GM12873 (cell line): ENCODE results near the gene SCG3.

Source experiments
- CTCF ChIP-seq: IDR thresholded peaks from 2 replicates; pipeline ENCODE4 v1.5.1; 2012; ENCODE audit warnings: low read depth, mild to moderate bottlenecking, moderate library complexity, low read length, control low read depth; ENCODE audit not compliant: insufficient read depth; ENCODE audit errors: missing control alignments

SCG3 gene

GRCh38 chr15:51731549-51732267 is 50.4 kb downstream of the SCG3 start:
- no peak for TF ChIP-seq CTCF

DNA sequence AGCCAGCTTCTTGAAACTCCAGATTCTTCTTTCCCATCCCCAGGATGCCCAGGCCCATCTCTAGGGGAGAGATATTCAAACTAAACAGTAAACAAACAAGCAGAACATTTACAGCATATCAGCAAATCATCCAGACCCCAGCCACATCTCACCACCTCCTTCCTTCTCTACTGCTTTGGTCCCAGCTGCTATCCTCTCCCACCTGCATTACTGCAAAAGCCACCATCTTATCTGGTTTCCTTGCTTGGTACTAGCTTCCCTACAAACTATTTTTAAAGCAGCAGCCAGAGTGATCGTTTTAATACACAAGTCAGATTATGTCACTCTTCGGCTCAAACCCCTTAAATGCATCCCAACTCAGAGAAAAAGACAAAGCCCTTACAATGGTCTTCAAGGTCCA is 51.3 kb downstream of the SCG3 start:
- TF ChIP-seq CTCF: no peak

GRCh38 chr15:51735228-51736010 is 54.1 kb downstream of the SCG3 start:
- TF ChIP-seq CTCF: peak; percentile 59

- no peak for TF ChIP-seq CTCF
Observed at GRCh38 chr15:51736069-51736468, 54.8 kb downstream of the SCG3 start.

DNA sequence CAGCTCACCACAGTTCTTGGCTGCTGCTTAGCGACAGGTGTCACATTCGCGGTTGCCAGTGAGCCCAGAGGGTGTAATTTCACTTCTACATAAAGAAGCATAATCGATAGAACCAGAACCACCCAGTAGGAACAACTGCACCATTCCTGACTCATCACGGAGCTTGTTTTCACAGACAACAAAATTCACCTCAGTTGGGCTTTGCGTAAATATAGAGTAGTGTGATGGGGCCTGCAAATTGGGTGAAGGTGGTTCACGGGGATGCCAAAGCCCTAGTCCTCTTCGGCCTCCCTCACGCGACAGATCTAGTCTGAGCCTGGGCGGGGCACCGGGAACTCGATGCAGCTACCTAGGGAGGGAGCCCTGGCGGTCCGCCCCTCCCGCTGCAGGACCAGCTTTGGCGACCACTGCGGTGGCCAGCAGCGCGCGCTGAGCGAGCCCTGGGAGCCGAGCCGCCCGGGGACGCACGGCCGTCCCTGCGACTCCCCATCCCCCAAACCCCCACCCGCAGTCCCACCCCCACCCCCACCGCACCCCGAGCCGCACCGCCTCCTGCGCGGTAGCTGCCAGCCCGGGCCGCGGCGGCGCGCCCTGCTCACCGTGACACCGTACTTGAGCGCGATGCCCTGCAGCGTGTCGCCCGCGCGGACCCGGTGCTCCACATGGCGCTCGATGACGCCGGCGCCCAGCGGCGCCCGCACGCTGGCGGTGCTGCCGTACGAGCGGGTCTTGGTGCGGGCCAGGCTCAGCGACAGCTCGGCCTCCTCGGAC is 55.6 kb downstream of the SCG3 start:
- TF ChIP-seq CTCF: no peak

DNA sequence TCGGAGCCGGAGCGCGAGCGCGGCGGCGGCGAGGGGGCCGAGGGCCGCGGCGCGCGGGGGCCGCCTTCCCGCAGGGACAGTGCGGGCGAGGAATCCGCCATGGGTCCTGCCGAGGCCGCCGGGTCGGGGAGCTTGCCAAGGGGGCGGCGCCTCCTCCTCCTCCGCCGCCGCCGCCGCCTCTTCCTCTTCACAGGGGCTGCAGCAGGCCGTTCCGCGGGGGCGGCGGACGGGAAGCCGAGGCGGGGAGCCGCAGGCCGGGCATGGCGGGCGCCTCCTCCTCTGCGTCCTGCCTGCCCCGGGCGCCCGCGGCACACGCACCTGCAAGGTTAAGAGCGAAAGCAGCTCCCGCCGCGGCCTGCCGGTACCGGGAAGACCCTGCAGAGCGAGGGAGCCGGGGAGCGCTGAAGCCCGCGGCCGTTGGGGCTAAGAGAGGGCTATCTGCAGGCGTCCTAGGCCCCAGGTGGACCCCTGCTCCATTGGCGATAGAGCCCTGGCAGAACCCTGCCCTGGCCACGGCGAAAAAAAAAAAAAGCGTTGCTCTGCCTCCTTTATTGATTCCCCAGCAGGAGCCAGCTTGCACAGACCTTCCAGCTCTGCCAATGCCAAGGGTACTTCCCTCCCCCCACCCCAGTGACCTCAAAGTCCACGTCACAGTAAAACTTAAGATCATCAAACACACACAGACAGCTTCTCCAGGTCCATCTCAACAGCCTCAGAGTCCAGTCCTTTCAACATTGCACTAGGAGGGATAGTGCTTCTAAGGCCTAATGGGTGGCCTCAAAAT is 56.4 kb downstream of the SCG3 start, which contains the start of gene LYSMD2:
Gene LYSMD2 (minus strand): TSS at position 134 of the 784 bp plus-strand sequence. CDS start 33 bp downstream, at position 101.
- no peak for TF ChIP-seq CTCF
